Upper lobe of right lung (tissue), 1 donor: ENCODE measurements around the gene TMEM181. TPM values are rescaled to one million over a fixed set of nuclear protein-coding genes. Genes with fewer than 3 reads are reported as not detected.
"Not testable (repeated sequence)": the region's sequence is repeated elsewhere in the genome, so short reads cannot be mapped to it uniquely, and the experiment has no call there.

Experiments used
- ATAC-seq: fragments of 200-7000 bp; cut with Tn5 transposase; one replicate; pipeline ENCODE4 v1.9.1; 2020; ENCODE audit warnings: mild to moderate bottlenecking, moderate library complexity
- DNase-seq: peaks from one replicate; pipeline ENCODE4 v3.0.0-alpha.2; 2020
- H3K27ac ChIP-seq: fragments of 200-600 bp; one replicate; pipeline ENCODE4 v1.8.0; 2022
- H3K27me3 ChIP-seq: fragments of 200-600 bp; one replicate; pipeline ENCODE4 v1.8.0; 2022; ENCODE audit warnings: mild to moderate bottlenecking
- H3K36me3 ChIP-seq: fragments of 200-600 bp; one replicate; pipeline ENCODE4 v1.8.0; 2022
- H3K4me1 ChIP-seq: fragments of 200-600 bp; one replicate; pipeline ENCODE4 v1.8.0; 2022
- H3K4me3 ChIP-seq: fragments of 200-600 bp; one replicate; pipeline ENCODE4 v1.8.0; 2022; ENCODE audit warnings: mild to moderate bottlenecking
- H3K9me3 ChIP-seq: fragments of 200-600 bp; one replicate; pipeline ENCODE4 v1.8.0; 2022
- CTCF ChIP-seq: fragments of 200-600 bp; IDR thresholded peaks from one replicate; pipeline ENCODE4 v1.8.0; 2022; ENCODE audit warnings: antibody characterized with exemption
- intact Hi-C: fragments of 100-400 bp; cut with DNase I; formaldehyde crosslinking; loops from one replicate; pipeline ENCODE4 v1.11.0; 2022
- total RNA-seq: library from RNA; stranded (reverse); fragmentation: NEBNext Ultra II Directional; extraction: Animal tissue kit (Norgen Biotek cat#: 25700); gene quantifications from one replicate; pipeline ENCODE4 v1.2.1, GENCODE V29; 2021
- donor health status: DM: no; HTN: yes; CAD: no; lungs with severe emphysema.

The TMEM181 gene
- total RNA-seq, 1 donor from 2014 or later = 31.5 TPM

GRCh38 chr6:158653577-158654354 lies 93.9 kb downstream of the TMEM181 start:
- intact Hi-C loops = no loop called here
- ATAC-seq (peak; percentile 40), DNase-seq (peak; percentile 69)
- no peak for TF ChIP-seq CTCF
- Histone ChIP-seq H3K4me1 (peaks cover 44% of the 10 kb centered on the region), H3K27me3 (no peaks in the 10 kb centered on the region), H3K9me3 (no peaks in the 10 kb centered on the region), H3K27ac (peak overlapping the region; percentile 61), H3K4me3 (no peak overlapping the region), H3K36me3 (no peaks in the 10 kb centered on the region)

- intact Hi-C loops = no loop called here
- TF ChIP-seq CTCF = no peak
- Histone ChIP-seq H3K27ac (peak overlapping the region; percentile 61), H3K9me3 (no peaks in the 10 kb centered on the region), H3K27me3 (no peaks in the 10 kb centered on the region), H3K4me3 (no peak overlapping the region), H3K36me3 (no peaks in the 10 kb centered on the region), H3K4me1 (peaks cover 36% of the 10 kb centered on the region)
- peak; percentile 83 for ATAC-seq
- DNase-seq = peak; percentile 80
Observed at GRCh38 chr6:158654498-158654897, 94.6 kb downstream of the TMEM181 start.

- H3K9me3 ChIP-seq = no peaks in the 10 kb centered on the region
- DNase-seq = peak; percentile 29
- TF ChIP-seq CTCF = peak; percentile 8
- H3K27ac ChIP-seq = peak overlapping the region; percentile 61
- H3K4me1 ChIP-seq = peaks cover 37% of the 10 kb centered on the region
- no peaks in the 10 kb centered on the region for H3K27me3 ChIP-seq
- H3K36me3 ChIP-seq = no peaks in the 10 kb centered on the region
- no peak overlapping the region for H3K4me3 ChIP-seq
- intact Hi-C loops = no loop called here
- peak; percentile 55 for ATAC-seq
Observed at GRCh38 chr6:158654960-158655489, 95.1 kb downstream of the TMEM181 start.

GRCh38 chr6:158655569-158656450 lies 95.9 kb downstream of the TMEM181 start:
- intact Hi-C loops = no loop called here
- ATAC-seq = peak; percentile 71
- Histone ChIP-seq H3K27ac (peak overlapping the region; percentile 61), H3K36me3 (no peaks in the 10 kb centered on the region), H3K9me3 (no peaks in the 10 kb centered on the region), H3K4me3 (no peak overlapping the region), H3K27me3 (no peaks in the 10 kb centered on the region), H3K4me1 (peaks cover 44% of the 10 kb centered on the region)
- TF ChIP-seq CTCF = no peak
- peak; percentile 78 for DNase-seq

GRCh38 chr6:158656986-158657385 lies 97.1 kb downstream of the TMEM181 start:
- H3K27ac ChIP-seq, ATAC-seq: not testable (repeated sequence)

More at GRCh38 chr6:158656986-158657385, 97.1 kb downstream of the TMEM181 start:
- H3K4me3 ChIP-seq, H3K9me3 ChIP-seq, H3K36me3 ChIP-seq, H3K27me3 ChIP-seq, intact Hi-C loops: not testable (repeated sequence)
- peak; percentile 66 for DNase-seq
- H3K4me1 ChIP-seq = peaks cover 44% of the 10 kb centered on the region
